Measurements from ENCODE around the gene SYNE3.

- TF ChIP-seq CTCF (conservative IDR thresholded peaks at IDR 0.05) (no peak), ZFX (IDR thresholded peaks at IDR 0.05) (no peak)
These were observed 3.2 kb downstream of the SYNE3 start for GRCh38 chr14:95513291-95513690.
